ENCODE measurements around the gene FAM131B. TPM values are rescaled to one million over a fixed set of nuclear protein-coding genes. Genes with fewer than 3 reads are reported as not detected.

FAM131B gene
- total and polyA plus RNA-seq, 2 of the 13 experiments (the other 11 are each of a cell fraction or from before 2014, with no cell fraction given): 0.07 TPM; not detected in 1

DNA sequence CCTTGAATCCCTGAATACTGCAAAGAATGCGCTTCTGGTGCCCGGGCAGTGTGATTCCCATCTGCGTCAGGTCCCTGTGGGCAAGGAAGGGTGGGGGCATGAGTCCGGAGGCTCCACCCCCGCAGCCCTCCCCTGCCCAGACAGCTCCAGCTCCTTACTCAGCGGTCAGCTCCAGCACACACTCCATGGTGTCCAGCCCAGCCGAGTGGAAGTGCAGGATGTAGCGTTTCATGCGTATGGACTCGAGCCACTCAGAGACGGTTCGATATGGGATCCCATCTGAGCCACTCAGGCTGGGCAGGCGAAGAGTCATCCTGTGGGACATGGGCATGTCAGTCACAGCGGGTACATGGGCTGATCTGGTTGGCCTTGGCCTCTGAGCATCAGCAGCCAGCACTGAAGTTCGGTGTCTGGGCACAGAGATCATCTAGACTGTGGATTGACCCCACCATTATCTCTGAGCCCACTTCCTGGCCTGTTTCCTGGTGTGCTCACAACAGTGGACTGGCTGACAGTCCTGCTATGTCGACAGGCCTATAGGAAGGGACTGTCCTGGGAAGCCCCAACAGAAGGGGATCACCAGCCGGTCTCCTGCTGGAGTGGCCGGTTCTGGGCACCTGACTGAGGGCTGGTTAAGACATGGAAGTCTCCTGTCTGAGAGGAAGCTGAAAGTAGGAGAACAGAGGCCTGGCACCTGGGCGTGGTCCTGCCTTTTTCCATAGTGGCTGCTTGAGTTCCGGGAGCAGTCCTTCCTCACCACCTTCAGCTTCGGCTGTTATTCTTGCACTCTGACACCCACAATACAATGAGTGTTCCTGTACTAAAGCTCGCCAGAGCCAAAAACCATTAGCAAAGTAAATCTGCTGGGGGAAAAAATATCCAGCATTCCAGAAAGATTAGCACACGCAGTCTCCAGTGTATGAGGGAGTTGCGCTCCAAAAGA is 29.2 kb upstream of the FAM131B start (continued):
- TF ChIP-seq, protein P1, sequence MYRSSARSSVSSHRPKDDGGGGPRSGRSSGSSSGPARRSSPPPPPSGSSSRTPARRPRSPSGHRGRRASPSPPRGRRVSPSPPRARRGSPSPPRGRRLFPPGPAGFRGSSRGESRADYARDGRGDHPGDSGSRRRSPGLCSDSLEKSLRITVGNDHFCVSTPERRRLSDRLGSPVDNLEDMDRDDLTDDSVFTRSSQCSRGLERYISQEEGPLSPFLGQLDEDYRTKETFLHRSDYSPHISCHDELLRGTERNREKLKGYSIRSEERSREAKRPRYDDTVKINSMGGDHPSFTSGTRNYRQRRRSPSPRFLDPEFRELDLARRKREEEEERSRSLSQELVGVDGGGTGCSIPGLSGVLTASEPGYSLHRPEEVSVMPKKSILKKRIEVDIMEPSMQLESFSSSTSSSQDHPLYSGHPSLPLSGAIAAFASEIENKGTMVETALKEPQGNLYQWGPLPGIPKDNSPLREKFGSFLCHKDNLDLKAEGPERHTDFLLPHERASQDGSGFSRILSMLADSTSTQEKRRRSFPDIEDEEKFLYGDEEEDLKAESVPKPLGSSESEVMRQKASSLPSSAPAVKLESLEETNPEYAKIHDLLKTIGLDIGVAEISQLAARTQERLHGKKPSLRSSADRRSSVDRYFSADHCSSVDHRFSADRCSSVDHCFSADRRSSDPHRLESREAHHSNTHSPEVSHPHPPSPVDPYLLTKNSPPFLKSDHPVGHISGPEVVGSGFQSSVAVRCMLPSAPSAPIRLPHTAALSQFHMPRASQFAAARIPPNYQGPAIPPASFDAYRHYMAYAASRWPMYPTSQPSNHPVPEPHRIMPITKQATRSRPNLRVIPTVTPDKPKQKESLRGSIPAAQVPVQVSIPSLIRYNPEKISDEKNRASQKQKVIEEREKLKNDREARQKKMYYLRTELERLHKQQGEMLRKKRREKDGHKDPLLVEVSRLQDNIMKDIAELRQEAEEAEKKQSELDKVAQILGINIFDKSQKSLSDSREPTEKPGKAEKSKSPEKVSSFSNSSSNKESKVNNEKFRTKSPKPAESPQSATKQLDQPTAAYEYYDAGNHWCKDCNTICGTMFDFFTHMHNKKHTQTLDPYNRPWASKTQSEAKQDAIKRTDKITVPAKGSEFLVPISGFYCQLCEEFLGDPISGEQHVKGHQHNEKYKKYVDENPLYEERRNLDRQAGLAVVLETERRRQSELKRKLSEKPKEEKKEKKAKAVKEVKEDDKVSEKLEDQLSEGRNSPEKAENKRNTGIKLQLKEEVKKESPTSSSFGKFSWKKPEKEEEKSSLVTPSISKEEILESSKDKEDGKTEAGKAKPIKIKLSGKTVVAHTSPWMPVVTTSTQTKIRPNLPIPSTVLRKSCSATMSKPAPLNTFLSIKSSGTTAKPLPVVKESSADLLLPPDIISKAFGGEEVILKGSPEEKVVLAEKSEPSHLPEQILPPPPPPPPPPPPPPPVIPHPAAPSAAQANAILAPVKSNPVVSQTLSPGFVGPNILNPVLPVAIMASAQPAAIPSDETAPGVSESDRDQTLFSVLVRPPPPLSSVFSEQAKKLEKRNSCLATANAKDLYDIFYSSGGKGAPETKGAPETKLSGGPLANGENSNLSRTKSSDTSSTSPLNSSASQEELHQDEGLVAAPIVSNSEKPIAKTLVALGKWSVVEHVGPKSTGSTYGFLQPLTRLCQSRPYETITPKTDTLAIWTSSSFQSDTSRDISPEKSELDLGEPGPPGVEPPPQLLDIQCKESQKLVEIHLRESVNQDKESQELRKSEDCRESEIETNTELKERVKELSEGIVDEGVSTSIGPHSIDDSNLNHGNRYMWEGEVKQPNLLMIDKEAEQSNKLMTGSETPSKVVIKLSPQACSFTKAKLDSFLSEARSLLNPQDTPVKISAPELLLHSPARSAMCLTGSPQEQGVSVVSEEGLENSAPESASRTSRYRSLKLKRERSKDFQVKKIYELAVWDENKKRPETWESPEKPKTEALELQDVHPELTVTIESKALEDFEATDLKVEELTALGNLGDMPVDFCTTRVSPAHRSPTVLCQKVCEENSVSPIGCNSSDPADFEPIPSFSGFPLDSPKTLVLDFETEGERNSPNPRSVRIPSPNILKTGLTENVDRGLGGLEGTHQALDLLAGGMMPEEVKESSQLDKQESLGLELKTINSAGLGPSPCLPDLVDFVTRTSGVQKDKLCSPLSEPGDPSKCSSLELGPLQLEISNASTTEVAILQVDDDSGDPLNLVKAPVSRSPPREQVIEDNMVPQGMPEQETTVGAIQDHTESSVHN (CRISPR knock-in tag; IDR thresholded peaks at IDR 0.05): 0 out of 2 replicates have a peak, but pooled peaks have one; percentile 35
- TF ChIP-seq SAP130 (CRISPR knock-in tag; IDR thresholded peaks at IDR 0.05; ENCODE audit: low read depth) (peak; percentile 30; the same call in 1 of the 2 replicates), HNF4A (CRISPR knock-in tag; IDR thresholded peaks at IDR 0.05) (peak; percentile 72), ZZZ3 (CRISPR knock-in tag; IDR thresholded peaks at IDR 0.05; ENCODE audit: borderline replicate concordance) (no peak), ETV5 (CRISPR knock-in tag; IDR thresholded peaks at IDR 0.05; ENCODE audit: borderline replicate concordance) (peak; percentile 64; the same call in 1 of the 2 replicates), ZNF879 (CRISPR knock-in tag; IDR thresholded peaks at IDR 0.05) (no peak), MXI1 (IDR thresholded peaks at IDR 0.05; ENCODE audit: borderline replicate concordance, low read depth, low read length) (no peak), ELF1 (CRISPR knock-in tag; IDR thresholded peaks at IDR 0.05) (peak; percentile 48; the same call in 1 of the 2 replicates), SAFB2 (CRISPR knock-in tag; IDR thresholded peaks at IDR 0.05; ENCODE audit: borderline replicate concordance, low read depth) (peak; percentile 43; the same call in 1 of the 2 replicates), KLF16 (CRISPR knock-in tag; IDR thresholded peaks at IDR 0.05) (0 out of 4 replicates have a peak, but pooled peaks of 1 of the 2 experiments have one; percentile 61), YEATS2 (CRISPR knock-in tag; IDR thresholded peaks at IDR 0.05; ENCODE audit: borderline replicate concordance) (no peak)
- TF ChIP-seq, protein P2, sequence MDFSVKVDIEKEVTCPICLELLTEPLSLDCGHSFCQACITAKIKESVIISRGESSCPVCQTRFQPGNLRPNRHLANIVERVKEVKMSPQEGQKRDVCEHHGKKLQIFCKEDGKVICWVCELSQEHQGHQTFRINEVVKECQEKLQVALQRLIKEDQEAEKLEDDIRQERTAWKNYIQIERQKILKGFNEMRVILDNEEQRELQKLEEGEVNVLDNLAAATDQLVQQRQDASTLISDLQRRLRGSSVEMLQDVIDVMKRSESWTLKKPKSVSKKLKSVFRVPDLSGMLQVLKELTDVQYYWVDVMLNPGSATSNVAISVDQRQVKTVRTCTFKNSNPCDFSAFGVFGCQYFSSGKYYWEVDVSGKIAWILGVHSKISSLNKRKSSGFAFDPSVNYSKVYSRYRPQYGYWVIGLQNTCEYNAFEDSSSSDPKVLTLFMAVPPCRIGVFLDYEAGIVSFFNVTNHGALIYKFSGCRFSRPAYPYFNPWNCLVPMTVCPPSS (IDR thresholded peaks at IDR 0.05): no peak
- TF ChIP-seq, protein P3, sequence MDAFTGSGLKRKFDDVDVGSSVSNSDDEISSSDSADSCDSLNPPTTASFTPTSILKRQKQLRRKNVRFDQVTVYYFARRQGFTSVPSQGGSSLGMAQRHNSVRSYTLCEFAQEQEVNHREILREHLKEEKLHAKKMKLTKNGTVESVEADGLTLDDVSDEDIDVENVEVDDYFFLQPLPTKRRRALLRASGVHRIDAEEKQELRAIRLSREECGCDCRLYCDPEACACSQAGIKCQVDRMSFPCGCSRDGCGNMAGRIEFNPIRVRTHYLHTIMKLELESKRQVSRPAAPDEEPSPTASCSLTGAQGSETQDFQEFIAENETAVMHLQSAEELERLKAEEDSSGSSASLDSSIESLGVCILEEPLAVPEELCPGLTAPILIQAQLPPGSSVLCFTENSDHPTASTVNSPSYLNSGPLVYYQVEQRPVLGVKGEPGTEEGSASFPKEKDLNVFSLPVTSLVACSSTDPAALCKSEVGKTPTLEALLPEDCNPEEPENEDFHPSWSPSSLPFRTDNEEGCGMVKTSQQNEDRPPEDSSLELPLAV (CRISPR knock-in tag; conservative IDR thresholded peaks at IDR 0.05; ENCODE audit: low read depth): no peak
- TF ChIP-seq, protein P4, sequence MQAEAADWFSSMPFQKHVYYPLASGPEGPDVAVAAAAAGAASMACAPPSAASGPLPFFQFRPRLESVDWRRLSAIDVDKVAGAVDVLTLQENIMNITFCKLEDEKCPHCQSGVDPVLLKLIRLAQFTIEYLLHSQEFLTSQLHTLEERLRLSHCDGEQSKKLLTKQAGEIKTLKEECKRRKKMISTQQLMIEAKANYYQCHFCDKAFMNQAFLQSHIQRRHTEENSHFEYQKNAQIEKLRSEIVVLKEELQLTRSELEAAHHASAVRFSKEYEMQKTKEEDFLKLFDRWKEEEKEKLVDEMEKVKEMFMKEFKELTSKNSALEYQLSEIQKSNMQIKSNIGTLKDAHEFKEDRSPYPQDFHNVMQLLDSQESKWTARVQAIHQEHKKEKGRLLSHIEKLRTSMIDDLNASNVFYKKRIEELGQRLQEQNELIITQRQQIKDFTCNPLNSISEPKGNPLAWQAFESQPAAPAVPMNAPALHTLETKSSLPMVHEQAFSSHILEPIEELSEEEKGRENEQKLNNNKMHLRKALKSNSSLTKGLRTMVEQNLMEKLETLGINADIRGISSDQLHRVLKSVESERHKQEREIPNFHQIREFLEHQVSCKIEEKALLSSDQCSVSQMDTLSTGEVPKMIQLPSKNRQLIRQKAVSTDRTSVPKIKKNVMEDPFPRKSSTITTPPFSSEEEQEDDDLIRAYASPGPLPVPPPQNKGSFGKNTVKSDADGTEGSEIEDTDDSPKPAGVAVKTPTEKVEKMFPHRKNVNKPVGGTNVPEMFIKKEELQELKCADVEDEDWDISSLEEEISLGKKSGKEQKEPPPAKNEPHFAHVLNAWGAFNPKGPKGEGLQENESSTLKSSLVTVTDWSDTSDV (CRISPR knock-in tag; IDR thresholded peaks at IDR 0.05): no peak

All from HepG2 (cell line).